Stomach (tissue), 4 donors: ENCODE results near the gene FNDC3B.

ENCODE experiments used
- POLR2A ChIP-seq, 4 donors: fragments of 450-650 bp; IDR thresholded peaks; one replicate each; pipeline ENCODE4 v1.6.1; 2016; ENCODE audit warnings: antibody characterized with exemption in 4 of 4, control low read depth in 2 of 4, mild to moderate bottlenecking in 1 of 4, moderate library complexity in 1 of 4
- POLR2AphosphoS5 ChIP-seq, 3 donors: sonication (generic); formaldehyde crosslinking; IDR thresholded peaks; one replicate each; pipeline ENCODE4 v1.6.1; 2016; ENCODE audit warnings: antibody characterized with exemption in 3 of 3
- TF ChIP-seq, protein P1 (sequence below), 7 experiments: fragments of 450-650 bp in 4 of 7; fragments of 200-600 bp in 3 of 7; sonication (generic) in 3 of 7; IDR thresholded peaks; one replicate each; pipeline ENCODE4 v1.5.1; 2016 to 2019; ENCODE audit warnings: antibody characterized with exemption in 7 of 7, control low read depth in 2 of 7, mild to moderate bottlenecking in 1 of 7

DNA sequence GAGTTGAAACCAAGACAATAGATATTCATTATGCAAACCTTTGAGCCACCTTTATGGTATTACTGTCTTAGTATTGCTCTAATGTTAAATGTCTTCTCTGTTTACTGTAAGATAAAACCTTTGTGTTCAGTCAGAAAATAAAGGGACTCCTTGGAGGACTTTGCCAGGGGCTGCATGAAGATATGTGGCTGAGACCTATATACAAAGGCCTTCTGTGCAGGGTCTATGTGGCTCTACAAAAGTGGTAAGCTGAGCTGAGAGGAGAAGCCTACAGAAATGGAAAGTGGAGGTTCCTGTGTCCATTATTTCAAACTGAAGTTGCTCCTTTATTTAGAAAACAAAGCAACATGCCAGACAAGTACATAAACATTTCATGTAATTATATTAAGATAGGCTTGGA, 131.5 kb downstream of the FNDC3B start:
- TF ChIP-seq POLR2A (IDR thresholded peaks at IDR 0.05) (no peak), POLR2AphosphoS5 (IDR thresholded peaks at IDR 0.05) (no peak)
- TF ChIP-seq, protein P1, sequence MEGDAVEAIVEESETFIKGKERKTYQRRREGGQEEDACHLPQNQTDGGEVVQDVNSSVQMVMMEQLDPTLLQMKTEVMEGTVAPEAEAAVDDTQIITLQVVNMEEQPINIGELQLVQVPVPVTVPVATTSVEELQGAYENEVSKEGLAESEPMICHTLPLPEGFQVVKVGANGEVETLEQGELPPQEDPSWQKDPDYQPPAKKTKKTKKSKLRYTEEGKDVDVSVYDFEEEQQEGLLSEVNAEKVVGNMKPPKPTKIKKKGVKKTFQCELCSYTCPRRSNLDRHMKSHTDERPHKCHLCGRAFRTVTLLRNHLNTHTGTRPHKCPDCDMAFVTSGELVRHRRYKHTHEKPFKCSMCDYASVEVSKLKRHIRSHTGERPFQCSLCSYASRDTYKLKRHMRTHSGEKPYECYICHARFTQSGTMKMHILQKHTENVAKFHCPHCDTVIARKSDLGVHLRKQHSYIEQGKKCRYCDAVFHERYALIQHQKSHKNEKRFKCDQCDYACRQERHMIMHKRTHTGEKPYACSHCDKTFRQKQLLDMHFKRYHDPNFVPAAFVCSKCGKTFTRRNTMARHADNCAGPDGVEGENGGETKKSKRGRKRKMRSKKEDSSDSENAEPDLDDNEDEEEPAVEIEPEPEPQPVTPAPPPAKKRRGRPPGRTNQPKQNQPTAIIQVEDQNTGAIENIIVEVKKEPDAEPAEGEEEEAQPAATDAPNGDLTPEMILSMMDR (IDR thresholded peaks at IDR 0.05) = no peak
